ENCODE measurements around the gene MYOZ1.

DNA sequence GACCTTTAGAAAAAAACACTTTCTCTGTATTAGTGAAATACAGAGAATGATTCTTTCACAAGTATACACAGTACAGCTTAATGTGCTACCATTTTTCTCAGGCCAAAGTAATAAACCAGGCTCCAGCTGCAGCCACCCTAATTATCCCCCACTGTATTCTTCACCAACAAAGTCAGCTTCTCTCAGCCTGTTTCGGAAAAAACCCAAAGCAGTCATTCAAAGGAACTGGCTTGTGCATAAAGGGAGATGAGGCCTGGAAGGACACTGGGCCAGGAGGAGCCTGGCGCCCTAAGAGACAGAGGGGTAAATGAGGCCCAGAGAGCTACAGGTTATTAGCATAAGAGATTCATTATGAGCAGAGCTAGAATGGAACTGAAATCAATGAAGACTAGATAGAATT lies 59.4 kb downstream of the MYOZ1 start:
- TF ChIP-seq, protein P1, sequence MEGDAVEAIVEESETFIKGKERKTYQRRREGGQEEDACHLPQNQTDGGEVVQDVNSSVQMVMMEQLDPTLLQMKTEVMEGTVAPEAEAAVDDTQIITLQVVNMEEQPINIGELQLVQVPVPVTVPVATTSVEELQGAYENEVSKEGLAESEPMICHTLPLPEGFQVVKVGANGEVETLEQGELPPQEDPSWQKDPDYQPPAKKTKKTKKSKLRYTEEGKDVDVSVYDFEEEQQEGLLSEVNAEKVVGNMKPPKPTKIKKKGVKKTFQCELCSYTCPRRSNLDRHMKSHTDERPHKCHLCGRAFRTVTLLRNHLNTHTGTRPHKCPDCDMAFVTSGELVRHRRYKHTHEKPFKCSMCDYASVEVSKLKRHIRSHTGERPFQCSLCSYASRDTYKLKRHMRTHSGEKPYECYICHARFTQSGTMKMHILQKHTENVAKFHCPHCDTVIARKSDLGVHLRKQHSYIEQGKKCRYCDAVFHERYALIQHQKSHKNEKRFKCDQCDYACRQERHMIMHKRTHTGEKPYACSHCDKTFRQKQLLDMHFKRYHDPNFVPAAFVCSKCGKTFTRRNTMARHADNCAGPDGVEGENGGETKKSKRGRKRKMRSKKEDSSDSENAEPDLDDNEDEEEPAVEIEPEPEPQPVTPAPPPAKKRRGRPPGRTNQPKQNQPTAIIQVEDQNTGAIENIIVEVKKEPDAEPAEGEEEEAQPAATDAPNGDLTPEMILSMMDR (IDR thresholded peaks at IDR 0.05; ENCODE audit: extremely low read depth in 1 of 2, insufficient read depth in 1 of 2, low read depth in 1 of 2, low read length in 2 of 2) = no peak
- TF ChIP-seq FOS (IDR thresholded peaks at IDR 0.05; ENCODE audit: borderline replicate concordance, insufficient read depth, low read length) = no peak
- TF ChIP-seq POLR2A (IDR thresholded peaks at IDR 0.05; ENCODE audit: low read depth, low read length) = no peak

Data from endothelial cell of umbilical vein (primary cell).